GM12872 (cell line): Measurements from ENCODE around the gene SORCS3.

ENCODE experiments used
- TF ChIP-seq, protein P1 (sequence below): IDR thresholded peaks from 3 replicates; pipeline ENCODE4 v1.5.1; 2011; ENCODE audit warnings: low read depth, mild to moderate bottlenecking, low read length, moderate library complexity; ENCODE audit not compliant: insufficient read depth

SORCS3 gene

DNA sequence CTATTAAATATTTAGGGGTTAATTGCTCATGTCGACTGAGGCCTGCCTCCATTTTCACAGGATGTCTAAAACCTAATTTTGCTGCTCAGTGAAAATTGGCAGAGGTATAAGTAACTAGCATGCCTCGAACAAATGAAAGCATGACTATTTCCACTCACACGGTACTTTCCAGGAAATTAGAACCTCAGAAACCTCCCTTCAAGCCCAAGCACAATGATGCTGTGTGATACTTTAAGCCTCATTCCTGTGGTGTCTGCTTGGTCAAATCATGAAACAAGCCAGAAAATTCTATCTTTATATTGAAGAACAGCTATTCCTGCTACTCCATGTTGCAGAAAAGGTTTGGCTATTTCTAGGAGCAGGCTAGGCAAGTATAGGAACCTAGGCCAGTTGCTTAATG lies 203.0 kb downstream of the SORCS3 start:
- TF ChIP-seq, protein P1, sequence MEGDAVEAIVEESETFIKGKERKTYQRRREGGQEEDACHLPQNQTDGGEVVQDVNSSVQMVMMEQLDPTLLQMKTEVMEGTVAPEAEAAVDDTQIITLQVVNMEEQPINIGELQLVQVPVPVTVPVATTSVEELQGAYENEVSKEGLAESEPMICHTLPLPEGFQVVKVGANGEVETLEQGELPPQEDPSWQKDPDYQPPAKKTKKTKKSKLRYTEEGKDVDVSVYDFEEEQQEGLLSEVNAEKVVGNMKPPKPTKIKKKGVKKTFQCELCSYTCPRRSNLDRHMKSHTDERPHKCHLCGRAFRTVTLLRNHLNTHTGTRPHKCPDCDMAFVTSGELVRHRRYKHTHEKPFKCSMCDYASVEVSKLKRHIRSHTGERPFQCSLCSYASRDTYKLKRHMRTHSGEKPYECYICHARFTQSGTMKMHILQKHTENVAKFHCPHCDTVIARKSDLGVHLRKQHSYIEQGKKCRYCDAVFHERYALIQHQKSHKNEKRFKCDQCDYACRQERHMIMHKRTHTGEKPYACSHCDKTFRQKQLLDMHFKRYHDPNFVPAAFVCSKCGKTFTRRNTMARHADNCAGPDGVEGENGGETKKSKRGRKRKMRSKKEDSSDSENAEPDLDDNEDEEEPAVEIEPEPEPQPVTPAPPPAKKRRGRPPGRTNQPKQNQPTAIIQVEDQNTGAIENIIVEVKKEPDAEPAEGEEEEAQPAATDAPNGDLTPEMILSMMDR = no peak

DNA sequence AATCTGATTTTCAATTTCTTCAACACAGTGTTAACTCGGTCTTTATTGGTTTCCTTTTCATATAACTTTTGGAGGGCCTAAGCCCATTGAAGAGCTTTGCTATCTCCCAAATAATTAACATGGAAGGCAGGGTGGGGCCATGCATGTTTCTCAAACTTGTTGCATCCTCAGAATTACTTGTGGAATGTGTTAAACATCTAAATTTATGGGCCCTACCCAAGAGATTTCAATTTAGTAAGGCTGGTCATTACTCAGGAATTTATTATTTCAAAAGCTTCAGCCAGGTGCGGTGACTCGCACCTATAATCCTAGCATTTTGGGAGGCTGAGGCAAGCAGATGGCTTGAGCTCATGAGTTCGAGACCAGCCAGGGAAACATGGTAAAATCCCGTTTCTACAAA lies 208.9 kb downstream of the SORCS3 start:
- TF ChIP-seq, protein P1 = no peak

DNA sequence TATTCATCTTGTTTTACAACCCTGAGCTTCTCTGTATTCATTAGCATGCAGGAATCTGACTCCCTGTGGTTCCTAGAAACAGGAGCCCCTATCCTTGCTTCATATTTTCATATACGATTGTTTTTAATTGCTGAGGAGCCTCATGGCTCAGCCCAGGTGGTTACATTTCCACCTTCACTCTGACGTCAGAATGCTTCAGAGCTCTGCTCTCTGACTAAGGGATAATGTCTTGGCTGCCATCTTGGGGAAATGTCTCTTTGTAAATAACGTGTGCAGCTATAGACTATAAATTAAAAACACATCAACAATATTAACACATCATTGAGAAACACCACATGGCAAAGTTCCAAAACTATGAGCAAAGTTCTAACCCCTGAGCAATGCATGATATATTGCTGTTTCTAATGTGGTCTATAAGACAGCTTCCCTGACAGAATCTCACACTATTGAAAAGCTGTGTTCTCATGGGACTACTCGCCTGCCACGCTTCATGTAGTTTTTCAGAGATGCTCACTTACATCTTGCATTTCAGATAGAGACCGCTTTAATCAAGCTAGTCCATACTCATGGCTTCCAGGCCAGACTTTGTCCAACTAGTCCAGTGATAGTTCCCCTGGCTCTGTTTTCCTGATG lies 227.0 kb downstream of the SORCS3 start:
- TF ChIP-seq, protein P1 = no peak

DNA sequence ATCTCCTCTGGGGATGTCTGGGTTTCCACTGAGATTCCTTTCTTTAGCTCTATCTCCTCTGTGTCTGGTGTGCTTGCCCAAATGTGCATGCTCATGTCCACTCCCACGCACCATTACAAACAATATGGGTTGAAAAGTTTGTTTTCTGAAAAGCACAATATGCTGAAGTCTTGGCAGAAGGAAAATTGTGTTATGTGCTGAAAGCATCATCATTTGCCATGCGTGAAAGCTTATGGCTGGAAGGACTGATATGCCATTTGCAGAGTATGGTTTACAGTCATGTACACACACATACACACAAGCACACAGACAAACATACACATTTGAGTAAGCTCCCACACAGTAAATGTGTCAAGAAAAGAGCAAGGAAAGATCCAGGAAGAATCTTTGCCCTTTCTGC lies 231.6 kb downstream of the SORCS3 start:
- TF ChIP-seq, protein P1 = no peak

DNA sequence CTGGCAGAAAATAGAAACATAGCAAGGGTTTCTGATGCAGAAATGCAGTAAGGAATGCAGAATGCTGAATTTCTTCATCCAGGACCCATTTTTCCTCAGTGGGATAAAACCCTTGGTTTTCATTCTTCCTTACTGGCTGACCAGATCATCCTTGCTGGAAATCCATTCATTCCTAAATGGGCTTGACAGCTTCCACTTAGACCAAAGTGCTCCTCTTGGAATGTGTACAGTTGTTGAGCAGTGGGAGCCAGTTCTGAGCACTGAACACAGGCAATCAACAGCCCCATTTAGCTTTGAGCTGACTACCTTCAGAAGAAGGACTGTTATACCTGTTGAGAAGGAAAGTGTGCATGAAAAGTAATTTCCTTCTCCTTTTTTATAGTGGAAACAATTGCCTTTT lies 232.1 kb downstream of the SORCS3 start:
- TF ChIP-seq, protein P1 = no peak

DNA sequence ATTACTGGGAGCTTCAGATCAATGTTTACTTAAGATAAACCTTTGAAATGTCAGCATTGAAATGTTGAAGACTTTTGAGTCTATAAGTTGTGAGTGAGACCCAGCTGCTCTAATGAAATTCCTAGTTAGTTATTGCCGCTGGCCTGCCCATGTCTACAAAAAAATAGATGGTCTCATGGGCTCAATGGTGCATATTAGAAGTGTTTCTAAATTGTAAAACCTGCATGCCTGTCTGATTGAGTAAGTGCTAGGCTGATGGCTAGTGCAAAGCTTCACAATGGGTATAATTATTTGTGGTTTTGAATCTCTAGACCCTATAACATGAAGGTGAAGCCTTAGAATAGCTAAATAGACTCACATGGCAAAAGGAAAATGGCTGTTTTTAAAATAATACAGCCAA lies 234.5 kb downstream of the SORCS3 start:
- TF ChIP-seq, protein P1 = no peak

DNA sequence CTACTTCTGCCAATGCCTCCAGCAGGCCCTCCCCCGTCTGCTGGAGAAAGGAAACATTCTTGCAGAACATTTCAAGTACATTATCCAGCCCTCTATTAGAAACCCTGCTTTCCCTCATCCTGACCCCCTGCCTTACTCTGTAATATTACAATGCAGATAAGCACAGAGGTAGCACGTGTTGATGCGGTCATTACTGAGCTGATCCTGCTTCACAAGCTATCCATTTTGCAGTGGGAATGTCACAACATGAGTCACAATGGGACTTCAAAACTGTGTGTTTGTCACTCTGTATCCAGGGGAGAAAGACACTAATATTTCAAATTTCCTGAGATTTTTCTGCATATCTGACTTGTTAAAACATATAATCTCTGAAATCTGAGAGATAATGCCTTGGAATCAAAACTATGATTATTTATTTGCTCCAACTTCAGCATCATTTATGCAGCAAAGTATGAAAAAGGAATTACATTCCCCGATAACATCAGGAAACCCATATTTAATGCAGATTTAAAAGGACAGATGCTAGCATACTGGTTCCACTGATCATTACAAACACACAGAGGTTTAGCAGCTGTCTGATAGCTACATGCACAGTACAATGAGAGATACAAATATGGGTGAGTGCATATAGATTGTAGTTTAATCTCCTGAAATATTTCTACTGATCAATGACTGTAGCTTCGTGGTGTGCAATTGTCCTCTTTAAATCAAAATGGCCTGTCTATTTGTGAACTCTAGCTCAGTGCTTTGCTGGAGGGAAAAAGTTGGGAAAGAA lies 239.7 kb downstream of the SORCS3 start:
- TF ChIP-seq, protein P1 = no peak
